NCI-H146 treated with DMSO at 0.1 percent for 48 hours (cell line): ENCODE measurements around the gene C3orf52.
A peak's percentile ranks its signal among the peaks of the same experiment; 100 is the strongest.
"Not testable (repeated sequence)": the region's sequence is repeated elsewhere in the genome, so short reads cannot be mapped to it uniquely, and the experiment has no call there.

Experiments used
- DNase-seq: peaks from one replicate; lab custom pipeline; 2025; ENCODE audit not compliant: unreplicated experiment; lab: John Stamatoyannopoulos, UW

C3orf52 gene

GRCh38 chr3:112086076-112086854 is at the start of gene C3orf52:
Gene C3orf52 (plus strand): TSS chr3:112086389. CDS start chr3:112086408, 19 bp downstream.
- peak; percentile 93 for DNase-seq

GRCh38 chr3:112037194-112037593 is 49.0 kb upstream of the C3orf52 start:
- DNase-seq, result not testable (repeated sequence)

- DNase-seq, result peak; percentile 42
Observed at GRCh38 chr3:112038863-112039262, 47.3 kb upstream of the C3orf52 start.

- no peak for DNase-seq
Observed at GRCh38 chr3:112041321-112041720, 44.9 kb upstream of the C3orf52 start.

- peak; percentile 100 for DNase-seq
Observed at GRCh38 chr3:112042842-112043280, 43.3 kb upstream of the C3orf52 start.

- peak; percentile 97 for DNase-seq
Observed at GRCh38 chr3:112043621-112044201, 42.5 kb upstream of the C3orf52 start.

- no peak for DNase-seq
Observed at GRCh38 chr3:112046599-112046998, 39.6 kb upstream of the C3orf52 start.

- DNase-seq, result no peak
Observed at GRCh38 chr3:112047264-112047663, 38.9 kb upstream of the C3orf52 start.

- no peak for DNase-seq
Observed at GRCh38 chr3:112048911-112049310, 37.3 kb upstream of the C3orf52 start.

GRCh38 chr3:112053229-112053628 is 33.0 kb upstream of the C3orf52 start:
- DNase-seq, result no peak

- no peak for DNase-seq
Observed at GRCh38 chr3:112056451-112056929, 29.7 kb upstream of the C3orf52 start.

GRCh38 chr3:112059497-112059896 is 26.7 kb upstream of the C3orf52 start:
- no peak for DNase-seq

GRCh38 chr3:112061152-112061551 is 25.0 kb upstream of the C3orf52 start:
- DNase-seq, result no peak

GRCh38 chr3:112072387-112073060 is 13.7 kb upstream of the C3orf52 start:
- DNase-seq, result not testable (repeated sequence)

- no peak for DNase-seq
Observed at GRCh38 chr3:112074006-112074405, 12.2 kb upstream of the C3orf52 start.

- DNase-seq, result peak; percentile 92
Observed at GRCh38 chr3:112074616-112075497, 11.3 kb upstream of the C3orf52 start.

- no peak for DNase-seq
Observed at GRCh38 chr3:112078125-112079083, 7.8 kb upstream of the C3orf52 start.

- DNase-seq, result no peak
Observed at GRCh38 chr3:112083239-112083638, 3.0 kb upstream of the C3orf52 start.

GRCh38 chr3:112084980-112085705 is 1.0 kb upstream of the C3orf52 start:
- peak; percentile 75 for DNase-seq
